H4 (cell line): ENCODE results near the gene CACNA2D3. TPM values are rescaled to one million over a fixed set of nuclear protein-coding genes. Genes with fewer than 3 reads are reported as not detected.

ENCODE experiments used
- DNase-seq: peaks from one replicate; pipeline ENCODE4 v3.0.0-alpha.2; 2015; ENCODE audit warnings: low spot score
- total RNA-seq: library from RNA; depleted of rRNA; stranded (reverse); fragments of >200 nt; shearing (Covaris generic); gene quantifications from 2 replicates; pipeline ENCODE4 v1.2.3, GENCODE V29; 2014

CACNA2D3 gene
- total RNA-seq, 1 experiment from 2014 or later, result 4.3 TPM

- no peak for DNase-seq
These were observed 407.7 kb downstream of the CACNA2D3 start for GRCh38 chr3:54530091-54530490.

GRCh38 chr3:54530944-54531343 is 408.6 kb downstream of the CACNA2D3 start:
- DNase-seq, result no peak

GRCh38 chr3:54531741-54532140 is 409.4 kb downstream of the CACNA2D3 start:
- DNase-seq, result no peak

- no peak for DNase-seq
These were observed 411.5 kb downstream of the CACNA2D3 start for GRCh38 chr3:54533856-54534255.

GRCh38 chr3:54535619-54536018 is 413.3 kb downstream of the CACNA2D3 start:
- DNase-seq, result no peak

GRCh38 chr3:54536450-54536849 is 414.1 kb downstream of the CACNA2D3 start:
- no peak for DNase-seq

- no peak for DNase-seq
These were observed 415.2 kb downstream of the CACNA2D3 start for GRCh38 chr3:54537506-54537905.

GRCh38 chr3:54538346-54538745 is 416.0 kb downstream of the CACNA2D3 start:
- no peak for DNase-seq

- DNase-seq, result no peak
These were observed 419.0 kb downstream of the CACNA2D3 start for GRCh38 chr3:54541369-54541768.

- DNase-seq, result no peak
These were observed 421.1 kb downstream of the CACNA2D3 start for GRCh38 chr3:54543446-54543845.

- DNase-seq, result no peak
These were observed 424.7 kb downstream of the CACNA2D3 start for GRCh38 chr3:54547051-54547450.

- no peak for DNase-seq
These were observed 425.5 kb downstream of the CACNA2D3 start for GRCh38 chr3:54547846-54548245.

- DNase-seq, result no peak
These were observed 427.4 kb downstream of the CACNA2D3 start for GRCh38 chr3:54549607-54550220.

- DNase-seq, result no peak
These were observed 428.0 kb downstream of the CACNA2D3 start for GRCh38 chr3:54550221-54550977.

GRCh38 chr3:54556630-54557029 is 434.3 kb downstream of the CACNA2D3 start:
- no peak for DNase-seq

GRCh38 chr3:54557538-54558428 is 435.4 kb downstream of the CACNA2D3 start:
- DNase-seq, result peak; percentile 67

GRCh38 chr3:54563501-54564200 is 441.3 kb downstream of the CACNA2D3 start:
- DNase-seq, result no peak

GRCh38 chr3:54564374-54564925 is 442.1 kb downstream of the CACNA2D3 start:
- DNase-seq, result no peak

GRCh38 chr3:54565956-54566355 is 443.6 kb downstream of the CACNA2D3 start:
- DNase-seq, result no peak

- DNase-seq, result no peak
These were observed 445.6 kb downstream of the CACNA2D3 start for GRCh38 chr3:54567949-54568348.

GRCh38 chr3:54570008-54570407 is 447.7 kb downstream of the CACNA2D3 start:
- DNase-seq, result no peak
